GM19023 (cell line): Measurements from ENCODE around the gene BIRC2.
"Not testable (repeated sequence)": the region's sequence is repeated elsewhere in the genome, so short reads cannot be mapped to it uniquely, and the experiment has no call there.

Experiments used
- ATAC-seq: cut with Tn5 transposase; IDR thresholded peaks from one replicate; pipeline ENCODE4 v1.9.1; 2021; ENCODE audit warnings: mild to moderate bottlenecking, moderate library complexity; ENCODE audit not compliant: unreplicated experiment

The BIRC2 gene

DNA sequence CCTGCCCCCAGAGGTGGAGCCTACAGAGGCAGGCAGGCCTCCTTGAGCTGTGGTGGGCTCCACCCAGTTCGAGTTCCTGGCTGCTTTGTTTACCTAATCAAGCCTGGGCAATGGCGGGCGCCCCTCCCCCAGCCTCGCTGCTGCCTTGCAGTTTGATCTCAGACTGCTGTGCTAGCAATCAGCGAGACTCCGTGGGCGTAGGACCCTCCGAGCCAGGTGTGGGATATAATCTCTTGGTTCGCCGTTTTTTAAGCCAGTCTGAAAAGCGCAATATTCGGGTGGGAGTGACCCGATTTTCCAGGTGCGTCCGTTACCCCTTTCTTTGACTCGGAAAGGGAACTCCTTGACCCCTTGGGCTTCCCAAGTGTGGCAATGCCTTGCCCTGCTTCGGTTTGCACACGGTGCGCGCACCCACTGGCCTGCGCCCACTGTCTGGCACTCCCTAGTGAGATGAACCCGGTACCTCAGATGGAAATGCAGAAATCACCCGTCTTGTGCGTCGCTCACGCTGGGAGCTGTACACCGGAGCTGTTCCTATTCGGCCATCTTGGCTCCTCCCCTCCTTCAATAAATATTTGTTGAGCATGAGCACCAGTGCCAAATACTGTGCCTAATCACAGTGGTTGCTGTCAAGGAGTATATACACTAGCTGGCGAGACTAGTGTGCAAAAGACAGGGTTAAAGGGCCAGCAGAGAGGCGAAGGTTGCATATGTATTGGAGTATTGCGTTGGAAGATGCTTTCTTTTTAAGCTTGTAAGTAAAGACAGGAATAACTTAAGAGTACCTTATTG lies 27.8 kb downstream of the BIRC2 start:
- not testable (repeated sequence) for ATAC-seq

DNA sequence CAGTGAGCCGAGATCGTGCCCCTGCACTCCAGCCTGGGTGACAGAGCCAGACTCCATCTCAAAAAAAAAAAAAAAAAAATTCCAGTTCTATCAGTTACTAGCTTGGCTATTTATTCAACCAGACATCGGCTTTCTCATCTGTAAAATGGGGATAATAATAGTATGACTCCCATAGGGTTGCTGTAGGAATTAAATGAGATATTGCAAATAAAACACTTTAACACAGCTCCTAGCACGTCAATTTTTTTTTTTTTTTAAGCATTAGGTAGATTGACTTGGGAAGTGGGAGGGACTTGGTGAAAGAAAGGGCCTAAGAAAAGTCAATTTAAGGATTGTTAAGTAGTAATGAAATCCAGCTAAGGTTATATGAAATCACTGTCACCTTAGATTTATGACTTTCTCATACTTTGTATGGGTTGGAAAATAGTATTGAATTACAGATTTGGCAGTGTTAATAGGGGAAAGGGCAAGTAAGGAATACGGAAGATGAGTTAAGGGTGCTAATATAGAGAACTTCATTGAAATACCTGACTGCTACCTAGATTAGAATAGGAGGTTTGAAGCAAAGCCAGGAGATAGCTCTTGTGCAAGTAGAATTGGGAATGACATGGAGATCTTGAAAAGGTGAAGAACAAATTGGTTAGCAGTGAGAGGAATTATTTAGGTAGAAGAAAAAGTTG lies 28.8 kb downstream of the BIRC2 start:
- no peak for ATAC-seq

DNA sequence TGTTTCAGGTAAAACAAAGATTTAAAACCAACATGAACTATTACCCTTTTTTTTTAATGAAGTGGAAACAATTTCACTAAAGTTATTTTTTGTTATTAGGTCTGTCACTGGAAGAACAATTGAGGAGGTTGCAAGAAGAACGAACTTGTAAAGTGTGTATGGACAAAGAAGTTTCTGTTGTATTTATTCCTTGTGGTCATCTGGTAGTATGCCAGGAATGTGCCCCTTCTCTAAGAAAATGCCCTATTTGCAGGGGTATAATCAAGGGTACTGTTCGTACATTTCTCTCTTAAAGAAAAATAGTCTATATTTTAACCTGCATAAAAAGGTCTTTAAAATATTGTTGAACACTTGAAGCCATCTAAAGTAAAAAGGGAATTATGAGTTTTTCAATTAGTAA lies 30.9 kb downstream of the BIRC2 start:
- no peak for ATAC-seq

DNA sequence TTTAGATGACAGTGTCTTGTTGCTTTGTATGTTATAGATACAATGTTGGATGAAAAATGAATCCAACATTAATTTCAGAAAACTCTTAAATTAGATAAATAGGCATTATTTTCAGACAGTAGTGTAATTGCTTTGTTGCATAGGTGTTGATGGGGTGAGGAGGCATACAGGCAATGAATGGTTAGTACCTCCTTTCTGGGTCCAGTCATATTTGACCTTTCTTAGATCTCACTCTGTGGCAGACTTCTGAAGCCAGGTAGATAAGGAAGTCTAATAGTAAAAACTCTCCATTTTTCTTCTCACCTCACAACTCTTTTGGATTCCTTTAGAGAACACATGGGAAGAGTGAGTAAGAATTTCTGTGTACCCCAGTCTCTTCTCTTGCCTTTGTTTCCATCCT lies 31.8 kb downstream of the BIRC2 start:
- no peak for ATAC-seq

DNA sequence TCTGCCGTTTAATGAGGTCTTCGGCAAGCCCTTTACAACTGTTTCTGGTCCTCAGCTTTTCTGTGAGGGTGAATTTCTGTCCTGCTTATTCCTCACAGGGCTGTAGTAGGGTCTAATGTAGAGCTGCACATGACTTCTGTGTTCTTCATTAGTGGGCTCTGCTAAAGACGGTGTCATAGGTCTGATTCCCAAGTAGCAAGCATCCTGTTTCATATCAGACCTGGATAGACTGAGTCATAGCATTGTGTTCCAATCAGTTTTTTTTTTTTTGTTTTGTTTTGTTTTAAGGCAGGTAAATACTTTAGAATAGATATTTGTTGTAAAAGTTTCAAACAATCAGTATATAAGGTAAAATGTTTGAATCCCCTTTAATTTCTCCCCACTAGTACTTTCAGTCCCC lies 35.4 kb downstream of the BIRC2 start:
- no peak for ATAC-seq

DNA sequence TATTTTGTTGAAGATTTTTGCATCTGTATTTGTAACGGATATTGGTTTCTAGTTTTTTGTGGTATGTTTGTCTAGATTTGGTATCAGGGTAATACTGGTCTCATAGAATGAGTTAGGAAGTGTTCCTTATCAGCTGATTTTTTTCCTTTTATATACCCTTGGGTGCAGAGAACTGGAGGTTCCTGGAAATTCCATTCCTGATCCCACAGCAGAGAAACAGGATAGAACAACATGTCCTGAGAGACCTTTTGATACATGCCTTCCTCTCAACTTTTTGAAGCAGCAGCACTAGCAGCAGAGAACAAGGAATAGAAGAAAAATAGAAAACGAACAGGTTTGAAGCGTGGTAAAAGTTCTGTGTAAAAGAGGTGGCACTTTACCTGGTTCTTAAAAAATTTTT lies 36.8 kb downstream of the BIRC2 start:
- ATAC-seq, result no peak

DNA sequence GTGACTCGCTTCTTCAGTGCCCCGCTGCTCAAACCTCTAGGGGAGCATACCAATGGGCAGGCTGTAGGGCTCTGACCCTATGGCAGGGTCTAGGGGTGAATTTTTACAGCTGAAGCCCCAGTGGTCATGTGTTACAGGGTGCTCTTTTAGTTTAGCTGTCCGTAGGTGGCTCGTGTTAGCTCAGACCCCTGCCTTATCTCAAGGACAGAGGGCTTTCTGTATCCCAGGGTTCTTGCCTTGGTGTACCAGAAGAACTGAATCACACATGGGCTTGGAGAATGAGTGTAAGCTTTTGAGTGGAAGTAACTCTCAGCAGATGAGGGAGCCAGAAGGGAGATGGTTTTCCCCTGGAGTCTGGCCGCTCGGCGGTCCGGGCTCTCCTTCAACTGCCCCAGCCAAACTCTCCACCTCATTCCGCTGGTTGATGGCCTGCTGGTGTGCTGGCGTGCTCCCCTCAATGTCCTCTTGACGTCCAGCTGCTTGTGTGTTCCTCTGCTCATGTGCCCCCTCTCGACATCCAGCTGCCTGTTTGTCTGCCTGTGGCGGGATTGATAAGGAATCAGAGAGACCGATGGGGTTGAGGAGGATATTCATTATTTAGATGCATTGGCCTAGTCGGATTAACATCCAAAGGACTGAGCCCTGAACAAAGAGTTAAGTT lies 37.5 kb downstream of the BIRC2 start:
- no peak for ATAC-seq

DNA sequence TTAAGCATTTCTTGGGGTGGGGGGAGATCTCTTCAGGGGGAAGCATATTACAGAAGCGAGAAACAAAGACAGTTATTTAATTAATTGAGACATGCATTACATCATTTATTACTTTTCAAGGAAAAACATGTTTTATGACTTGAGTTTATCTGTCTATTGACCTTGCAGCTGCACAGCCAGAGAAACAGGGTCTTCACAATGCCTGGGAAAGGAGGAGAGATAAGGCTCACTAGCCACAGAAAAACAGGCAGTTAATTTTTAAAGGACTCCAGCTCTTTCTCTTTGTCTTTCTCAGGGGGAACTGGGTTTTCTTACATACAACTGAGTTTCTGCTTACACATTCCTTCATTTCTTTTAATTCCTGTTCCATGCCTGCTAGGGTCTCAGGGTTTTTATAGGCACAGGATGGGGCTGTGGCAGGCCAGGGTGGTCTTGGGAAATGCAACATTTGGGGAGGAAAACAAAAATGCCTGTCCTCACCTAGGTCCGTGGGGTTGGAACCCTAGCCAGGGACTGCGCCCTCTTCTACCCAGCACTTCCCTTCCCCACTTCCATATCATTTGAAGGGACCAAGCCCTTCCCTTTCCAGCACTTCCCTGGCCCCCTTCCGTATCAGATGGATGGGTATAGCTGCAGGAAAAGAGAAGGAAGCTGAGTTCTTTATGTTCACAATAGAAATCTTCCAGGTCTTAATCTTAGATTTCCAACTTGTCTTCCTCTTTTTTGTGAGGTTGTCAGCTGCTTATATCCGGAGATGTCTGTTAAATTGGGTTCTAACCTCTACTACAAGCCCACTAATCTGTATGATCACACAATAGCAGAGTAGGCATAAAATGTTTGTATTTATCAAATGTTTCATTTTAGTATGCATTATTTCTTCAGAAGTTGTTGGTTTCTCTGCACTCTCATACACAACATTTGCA lies 38.3 kb downstream of the BIRC2 start:
- no peak for ATAC-seq

DNA sequence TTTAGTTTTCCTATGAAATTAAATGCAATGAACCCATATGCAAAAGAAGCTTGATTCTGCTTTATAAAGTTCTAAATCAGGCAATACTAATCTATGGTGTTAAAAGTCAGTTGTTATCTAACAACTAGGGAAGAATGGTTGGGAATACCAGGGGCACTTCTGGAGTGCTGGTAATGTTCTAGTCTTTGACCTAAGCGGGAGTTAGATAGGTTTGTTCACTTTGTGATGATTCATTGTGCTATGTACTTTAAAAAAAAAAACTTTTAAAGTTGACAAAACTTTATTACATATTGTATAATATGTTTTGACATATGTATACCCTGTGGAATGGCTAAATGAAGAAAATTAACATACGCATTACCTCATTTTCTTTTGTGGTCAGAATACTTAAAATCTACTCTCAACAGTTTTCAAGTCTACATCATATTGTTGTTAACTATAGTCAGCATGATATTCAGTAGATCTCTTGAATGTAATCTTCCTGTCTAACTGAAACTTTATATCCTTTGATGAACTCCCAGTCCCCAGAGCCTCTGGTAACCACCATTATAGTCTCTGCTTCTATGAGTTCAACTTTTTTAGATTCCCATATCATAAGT lies 39.2 kb downstream of the BIRC2 start:
- no peak for ATAC-seq

DNA sequence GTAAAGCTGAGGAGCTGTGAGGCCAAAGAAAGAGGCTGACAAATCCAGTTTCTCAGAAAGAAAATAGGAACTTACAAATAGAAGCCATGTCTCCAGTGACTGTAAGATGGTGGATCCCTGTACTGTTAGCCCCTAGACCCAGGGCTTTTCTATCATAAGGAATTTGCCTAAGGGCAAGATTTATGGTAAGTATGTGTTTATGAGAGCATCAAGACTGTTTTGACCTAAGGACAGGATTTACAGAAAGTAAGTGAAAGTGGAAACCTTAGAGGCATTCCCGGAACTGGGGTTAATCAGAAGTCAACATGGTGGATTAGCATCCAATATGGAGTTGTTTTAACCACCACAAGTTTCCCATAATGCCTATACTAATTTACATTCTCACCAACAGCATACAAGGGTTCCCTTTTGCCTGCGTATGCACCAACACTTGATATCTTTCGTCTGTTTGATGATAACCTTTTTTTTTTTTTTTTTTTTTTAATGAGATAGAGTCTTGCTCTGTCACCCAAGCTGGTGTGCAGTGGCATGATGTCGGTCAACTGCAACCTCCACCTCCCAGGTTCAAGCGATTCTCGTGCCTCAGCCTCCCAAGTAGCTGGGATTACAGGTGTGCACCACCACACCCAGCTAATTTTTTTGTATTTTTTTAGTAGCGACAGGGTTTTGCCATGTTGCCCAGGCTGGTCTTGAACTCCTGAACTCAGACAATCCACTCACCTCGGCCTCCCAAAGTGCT lies 40.2 kb downstream of the BIRC2 start:
- no peak for ATAC-seq

DNA sequence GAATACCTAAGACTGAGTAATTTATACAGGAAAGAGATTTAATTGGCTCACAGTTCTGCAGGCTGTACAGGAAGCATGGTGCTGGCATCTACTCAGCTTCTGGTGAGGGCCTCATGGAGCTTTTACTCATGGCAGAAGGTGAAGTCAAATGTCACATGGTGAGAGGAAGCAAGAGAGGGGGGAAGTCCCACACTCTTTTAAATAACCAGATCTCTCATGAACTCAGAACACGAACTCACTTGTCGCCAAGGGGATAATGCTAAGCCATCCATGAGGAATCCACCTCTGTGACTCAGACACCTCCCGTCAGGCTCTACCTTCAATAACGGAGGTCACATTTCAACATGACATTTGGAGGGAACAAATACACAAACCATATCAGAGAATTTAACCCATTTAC lies 42.2 kb downstream of the BIRC2 start:
- no peak for ATAC-seq

DNA sequence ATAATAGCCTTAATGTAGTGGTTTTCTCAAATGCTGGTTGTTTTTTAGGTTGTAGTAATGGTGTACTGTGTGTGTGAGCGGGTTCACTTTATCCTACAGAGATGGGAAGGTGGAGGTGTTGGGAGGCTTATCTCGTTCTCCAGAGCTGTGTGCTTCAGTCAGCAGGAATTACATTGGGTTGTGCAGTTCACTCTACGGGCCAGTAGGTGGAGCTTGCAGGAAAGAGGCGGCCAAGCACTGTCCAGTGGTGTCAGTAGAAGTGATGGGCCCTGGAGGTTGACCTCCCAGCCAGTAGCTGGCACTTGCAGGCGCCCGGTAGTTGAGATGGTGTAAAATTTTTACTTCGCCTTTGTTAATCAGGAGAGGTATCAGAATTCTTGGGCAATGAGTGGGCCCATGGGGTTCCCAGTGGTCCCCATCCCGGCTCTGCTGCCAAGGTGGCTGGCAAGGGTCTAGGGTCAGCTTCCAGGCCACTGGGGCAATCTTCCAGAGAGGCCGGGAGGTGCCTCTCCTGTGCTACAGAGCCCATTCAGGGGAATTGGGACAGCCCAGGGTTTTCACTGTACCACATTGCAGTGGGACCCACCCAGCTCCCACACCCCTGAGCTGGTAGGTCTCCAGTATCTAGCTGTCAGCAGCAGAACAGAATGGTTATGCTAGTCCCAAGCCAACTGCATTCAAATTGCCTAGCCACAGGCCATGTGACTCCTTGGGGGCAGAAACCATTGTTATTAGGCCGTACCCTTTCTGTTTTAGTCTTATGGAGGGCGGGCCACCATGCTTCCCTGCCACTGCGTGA lies 43.9 kb downstream of the BIRC2 start:
- ATAC-seq, result peak; percentile 88

DNA sequence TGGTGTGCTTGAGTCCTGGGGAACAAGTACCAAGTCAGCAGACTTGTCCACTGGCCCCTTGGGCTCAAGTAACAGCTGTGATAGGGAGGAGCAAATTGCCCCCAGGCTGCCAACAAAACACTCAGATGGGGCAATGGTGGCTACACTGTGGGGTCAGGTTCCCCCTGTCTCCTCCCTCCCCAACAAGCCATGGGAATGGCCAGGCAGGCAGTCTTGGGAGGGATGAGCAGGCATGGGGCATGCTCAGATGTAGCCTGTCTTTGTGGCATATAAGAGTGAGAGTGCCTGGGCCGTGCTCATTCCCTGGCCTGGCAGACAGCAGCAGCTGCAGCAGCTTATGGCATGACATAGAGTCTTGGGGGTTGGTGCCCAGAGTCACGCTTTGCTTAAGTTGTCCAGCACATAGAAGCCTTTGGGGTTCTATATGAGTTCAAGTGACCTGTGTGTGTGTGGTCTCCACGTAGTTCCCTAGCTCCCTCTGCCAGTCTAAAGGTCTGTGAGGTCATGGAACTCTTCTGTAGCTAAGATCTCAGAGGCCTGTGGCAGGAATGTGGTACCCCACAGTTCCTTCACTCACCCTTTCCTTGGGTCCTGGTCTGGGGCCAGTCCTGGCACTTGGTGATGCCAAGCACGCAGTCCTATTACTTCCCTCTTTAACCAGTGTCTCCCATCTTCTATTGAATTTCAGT lies 44.7 kb downstream of the BIRC2 start:
- no peak for ATAC-seq

DNA sequence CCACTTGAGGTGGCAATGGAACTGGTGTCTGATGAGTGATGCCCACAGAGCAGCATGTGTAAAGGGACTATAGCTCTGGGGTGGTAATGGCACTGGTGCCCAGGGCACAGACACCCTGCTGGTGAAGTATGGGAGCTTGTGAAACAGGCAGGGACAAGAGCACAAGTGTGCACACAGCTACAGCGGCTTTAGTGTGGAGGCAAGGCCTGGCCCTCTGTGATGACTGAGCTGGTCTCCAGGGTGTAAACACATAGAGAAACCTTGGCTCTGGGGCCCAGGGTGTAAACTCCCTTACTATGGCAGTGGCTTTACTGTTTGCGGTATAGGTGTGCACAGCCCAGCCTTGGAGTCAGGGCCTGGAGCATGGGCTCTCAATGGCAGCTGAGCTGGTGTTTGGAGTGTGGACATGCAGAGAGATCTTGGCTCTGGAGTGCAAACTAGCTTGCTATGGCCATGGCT lies 46.3 kb downstream of the BIRC2 start:
- no peak for ATAC-seq

DNA sequence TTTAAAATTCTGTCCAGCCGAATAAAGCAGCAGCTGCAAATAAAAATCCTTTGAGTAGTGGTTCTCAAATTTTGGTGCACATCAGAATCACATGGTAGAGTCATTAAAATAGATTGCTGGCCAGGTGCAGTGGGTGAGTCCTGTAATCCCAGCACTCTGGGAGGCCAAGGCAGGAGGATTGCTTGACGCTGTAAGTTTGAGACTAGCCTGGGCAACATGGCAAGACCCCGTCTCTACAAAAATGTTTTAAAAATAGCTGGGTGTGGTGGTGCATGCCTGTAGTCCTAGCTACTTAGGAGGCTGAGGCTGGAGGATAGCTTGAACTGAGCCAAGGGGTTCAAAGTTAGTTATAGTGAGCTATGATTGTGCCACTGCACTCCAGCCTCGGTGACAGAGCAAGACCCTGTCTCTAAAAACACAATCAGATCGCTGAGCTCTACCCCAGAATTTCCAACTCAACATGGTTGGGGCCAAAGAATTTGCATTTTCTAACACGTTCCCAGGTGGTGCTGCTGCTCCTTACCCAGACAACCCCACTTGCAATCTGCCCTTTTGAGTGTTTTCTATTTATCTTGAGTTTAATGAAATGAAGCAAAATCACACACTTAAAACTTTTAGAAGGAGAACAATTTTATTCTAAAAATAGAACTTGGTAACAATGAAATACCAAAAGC lies 48.8 kb downstream of the BIRC2 start:
- no peak for ATAC-seq

DNA sequence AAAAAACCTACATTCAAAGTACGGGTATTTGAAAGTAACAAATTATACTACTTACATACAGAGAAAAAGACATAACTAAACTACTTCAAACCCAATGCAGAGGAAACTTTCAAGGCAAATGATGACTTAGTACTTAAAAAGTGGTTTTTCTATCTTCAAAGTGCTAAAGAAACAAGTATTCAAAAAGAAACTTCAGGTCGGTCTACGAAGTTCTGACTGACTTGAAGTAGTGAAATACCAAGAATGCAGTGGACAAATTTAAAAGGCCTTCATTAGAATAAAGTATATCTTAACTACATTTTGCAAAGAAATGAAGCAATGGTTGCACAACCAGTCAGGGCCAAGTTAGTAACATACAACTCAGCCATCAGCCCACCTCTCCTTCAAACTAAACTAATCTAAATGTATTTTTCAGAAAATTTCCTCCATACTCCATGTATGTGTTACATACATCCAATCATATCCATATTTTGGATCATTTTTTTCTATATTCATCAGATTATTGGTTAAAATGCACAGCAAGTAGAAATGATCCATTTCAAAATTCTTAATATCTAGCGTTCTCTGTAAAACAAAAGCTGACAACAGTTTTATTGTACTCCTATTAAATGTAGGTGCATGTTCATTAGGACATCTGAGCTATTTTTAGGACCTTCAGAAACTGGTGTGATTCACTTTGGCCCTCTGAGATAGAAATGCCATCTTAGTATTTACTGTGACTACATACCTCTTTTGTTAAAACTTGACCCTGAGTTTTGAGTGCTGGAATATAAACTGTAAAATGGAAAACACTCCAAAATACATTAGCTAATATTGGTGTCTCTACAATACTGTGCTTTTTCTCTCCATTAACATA lies 49.9 kb downstream of the BIRC2 start:
- no peak for ATAC-seq

DNA sequence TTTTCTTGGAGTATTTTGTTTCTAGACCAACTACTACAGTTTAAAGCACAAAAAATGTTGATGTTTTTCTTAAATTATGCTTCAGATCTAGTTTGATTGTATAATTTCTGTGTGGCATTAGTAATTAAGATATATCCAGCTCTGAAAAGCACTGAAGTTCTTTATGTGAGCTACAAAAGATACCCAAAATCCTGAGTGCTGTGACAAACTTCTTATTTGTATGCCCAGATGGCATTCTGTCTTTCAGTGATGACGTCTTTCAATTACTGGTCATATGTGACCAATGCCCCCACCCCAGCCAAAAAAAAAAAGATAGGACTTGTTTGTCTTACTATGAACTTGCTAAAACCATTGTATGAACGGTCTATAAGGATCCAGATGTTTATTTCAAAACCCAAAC lies 51.3 kb downstream of the BIRC2 start:
- no peak for ATAC-seq
